ENCODE results near the gene GPC3. TPM values are rescaled to one million over a fixed set of nuclear protein-coding genes. Genes with fewer than 3 reads are reported as not detected.

GPC3 gene
- polyA plus RNA-seq, 2 of the 4 experiments (the other 2 are of a cell fraction): not detected

DNA sequence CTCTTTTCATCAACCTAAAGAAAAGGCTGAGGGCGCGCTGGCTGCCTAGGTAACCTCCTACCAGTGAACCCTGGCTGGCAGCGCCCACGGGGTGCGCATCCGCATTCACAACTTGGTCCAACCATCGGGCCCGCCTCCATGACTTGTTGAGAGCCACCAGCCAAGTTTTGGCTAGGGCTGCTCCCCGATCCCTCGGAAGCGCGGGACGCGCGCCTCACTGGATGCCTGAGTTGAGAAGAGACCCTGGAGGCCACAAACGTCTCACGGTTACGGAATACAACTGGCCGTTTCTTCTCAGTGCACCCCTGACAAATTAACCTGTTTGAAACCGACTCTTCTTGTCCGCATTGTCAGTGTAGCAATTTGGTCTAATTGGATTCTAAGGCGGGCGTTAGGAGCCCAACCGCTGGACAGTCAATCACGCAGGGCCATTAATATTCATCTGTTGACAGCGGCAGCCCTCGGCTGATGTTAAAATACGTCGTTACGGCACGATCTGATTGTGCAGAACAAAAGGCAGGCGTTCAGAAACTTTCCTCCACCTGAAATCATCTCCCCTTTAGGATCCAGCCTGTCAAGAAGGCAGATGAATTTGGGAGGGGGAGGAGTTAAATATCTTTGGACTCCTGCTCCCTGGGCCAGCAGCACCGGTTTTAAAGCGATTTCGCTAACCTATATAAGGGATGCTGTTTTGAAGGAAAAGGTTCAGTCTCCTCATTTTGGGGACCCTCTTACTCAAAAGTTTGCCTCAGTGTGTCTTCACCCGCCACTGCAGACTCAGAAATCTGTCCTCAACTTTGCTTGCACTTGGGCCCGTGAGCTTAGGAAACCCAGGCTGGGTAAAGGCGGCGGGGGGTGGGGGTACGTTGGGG lies 1.2 kb downstream of the GPC3 start:
- POLR2A ChIA-PET: no interaction called here
- CTCF ChIA-PET: interaction anchor here (0.6 kb wide), 1 partner anchor 165 kb away, joined by 3 read pairs; no protein-coding TSS in a partner anchor
- Histone ChIP-seq H3K9me3 (no peaks in the 10 kb centered on the region), H3K4me3 (no peak overlapping the region), H3K4me1 (no peaks in the 10 kb centered on the region), H3K4me2 (no peak overlapping the region), H3K27ac (no peak overlapping the region)
- ATAC-seq: no peak
- 63% methylated on average over 29 of the region's 40 CpGs for WGBS (ENCODE audit: missing lambda C conversion rate)
- no peak for DNase-seq (ENCODE audit: low read depth in 1 of 2, low spot score in 1 of 2)
- no peak for TF ChIP-seq POLR2A (IDR thresholded peaks at IDR 0.05; ENCODE audit: low read length)
- TF ChIP-seq, protein P1, sequence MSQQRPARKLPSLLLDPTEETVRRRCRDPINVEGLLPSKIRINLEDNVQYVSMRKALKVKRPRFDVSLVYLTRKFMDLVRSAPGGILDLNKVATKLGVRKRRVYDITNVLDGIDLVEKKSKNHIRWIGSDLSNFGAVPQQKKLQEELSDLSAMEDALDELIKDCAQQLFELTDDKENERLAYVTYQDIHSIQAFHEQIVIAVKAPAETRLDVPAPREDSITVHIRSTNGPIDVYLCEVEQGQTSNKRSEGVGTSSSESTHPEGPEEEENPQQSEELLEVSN (IDR thresholded peaks at IDR 0.05; ENCODE audit: borderline replicate concordance, low read depth): no peak
- TF ChIP-seq RNF2 (IDR thresholded peaks at IDR 0.05; ENCODE audit: borderline replicate concordance, low read depth): no peak
- no peak for TF ChIP-seq RAD21 (conservative IDR thresholded peaks at IDR 0.05 in 1 of 2, IDR thresholded peaks at IDR 0.05 in 1 of 2)
- no peak for TF ChIP-seq KDM5A (IDR thresholded peaks at IDR 0.05)
- TF ChIP-seq NPAS2 (CRISPR knock-in tag; IDR thresholded peaks at IDR 0.05; ENCODE audit: borderline replicate concordance): no peak
- TF ChIP-seq ZFP36 (IDR thresholded peaks at IDR 0.05; ENCODE audit: borderline replicate concordance, partially characterized antibody): no peak
- TF ChIP-seq ZC3H11A (IDR thresholded peaks at IDR 0.05): no peak
- TF ChIP-seq, protein P2, sequence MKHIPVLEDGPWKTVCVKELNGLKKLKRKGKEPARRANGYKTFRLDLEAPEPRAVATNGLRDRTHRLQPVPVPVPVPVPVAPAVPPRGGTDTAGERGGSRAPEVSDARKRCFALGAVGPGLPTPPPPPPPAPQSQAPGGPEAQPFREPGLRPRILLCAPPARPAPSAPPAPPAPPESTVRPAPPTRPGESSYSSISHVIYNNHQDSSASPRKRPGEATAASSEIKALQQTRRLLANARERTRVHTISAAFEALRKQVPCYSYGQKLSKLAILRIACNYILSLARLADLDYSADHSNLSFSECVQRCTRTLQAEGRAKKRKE (CRISPR knock-in tag; IDR thresholded peaks at IDR 0.05; ENCODE audit: low read depth): no peak
- no peak for TF ChIP-seq MAFK (IDR thresholded peaks at IDR 0.05; ENCODE audit: partially characterized antibody)
- TF ChIP-seq SREBF2 (IDR thresholded peaks at IDR 0.05): no peak
- TF ChIP-seq PHF8 (IDR thresholded peaks at IDR 0.05; ENCODE audit: borderline replicate concordance, low read depth): no peak
- TF ChIP-seq TFCP2L1 (CRISPR knock-in tag; IDR thresholded peaks at IDR 0.05): no peak
- TF ChIP-seq HDAC2 (IDR thresholded peaks at IDR 0.05): no peak
- no peak for TF ChIP-seq EP300 (IDR thresholded peaks at IDR 0.05)
- TF ChIP-seq HOXB13 (CRISPR knock-in tag; IDR thresholded peaks at IDR 0.05; ENCODE audit: low read depth): no peak
- FAIRE-seq: no peak

DNA sequence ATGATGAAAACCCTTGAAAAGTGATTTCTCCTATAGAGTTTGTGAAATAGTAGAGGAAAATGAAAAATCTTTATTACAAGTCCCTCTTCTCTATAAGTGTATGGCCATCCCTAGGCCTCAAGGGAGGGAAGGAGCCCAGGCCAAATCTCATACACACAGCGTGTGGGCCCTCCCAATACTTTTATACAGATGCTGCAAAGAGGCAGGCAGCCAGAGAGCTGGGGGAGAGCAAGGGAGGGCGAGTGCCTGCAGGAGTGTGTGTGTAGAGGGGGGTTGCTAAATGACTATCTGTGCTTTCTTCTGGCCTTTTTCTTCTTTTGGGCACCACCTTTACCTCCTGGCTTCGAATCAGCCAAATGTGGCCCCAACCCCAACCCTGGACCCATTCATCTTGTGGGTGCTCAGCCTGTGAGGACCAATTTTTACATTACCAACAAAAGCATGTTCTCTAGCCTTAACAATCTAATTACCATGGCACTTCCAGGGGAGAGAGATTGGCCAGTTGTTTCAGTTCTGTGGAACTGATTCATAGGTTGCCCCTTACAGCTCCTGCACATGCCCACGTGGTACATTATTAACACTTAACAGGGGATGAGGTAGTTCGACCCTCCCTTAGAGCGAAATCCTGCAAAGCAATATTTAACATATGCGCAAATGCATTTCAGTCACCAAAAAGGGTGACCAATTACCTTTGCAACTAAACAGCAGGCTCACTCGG lies 2.0 kb downstream of the GPC3 start:
- DNase-seq (ENCODE audit: low read depth in 1 of 2, low spot score in 1 of 2) (no peak), ATAC-seq (no peak), FAIRE-seq (no peak)
- Histone ChIP-seq H3K4me2 (no peak overlapping the region), H3K27ac (no peak overlapping the region), H3K9me3 (no peaks in the 10 kb centered on the region), H3K4me1 (no peaks in the 10 kb centered on the region), H3K4me3 (no peak overlapping the region)
- ChIA-PET POLR2A (no interaction called here), CTCF (no interaction called here)
- TF ChIP-seq RAD21 (conservative IDR thresholded peaks at IDR 0.05 in 1 of 2, IDR thresholded peaks at IDR 0.05 in 1 of 2): no peak
- no peak for TF ChIP-seq ZC3H11A (IDR thresholded peaks at IDR 0.05)
- TF ChIP-seq, protein P3, sequence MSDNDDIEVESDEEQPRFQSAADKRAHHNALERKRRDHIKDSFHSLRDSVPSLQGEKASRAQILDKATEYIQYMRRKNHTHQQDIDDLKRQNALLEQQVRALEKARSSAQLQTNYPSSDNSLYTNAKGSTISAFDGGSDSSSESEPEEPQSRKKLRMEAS (IDR thresholded peaks at IDR 0.05): no peak
- TF ChIP-seq HEYL (CRISPR knock-in tag; IDR thresholded peaks at IDR 0.05): no peak
- TF ChIP-seq ZNF302 (CRISPR knock-in tag; IDR thresholded peaks at IDR 0.05): no peak
- TF ChIP-seq FOXS1 (CRISPR knock-in tag; IDR thresholded peaks at IDR 0.05): no peak
- TF ChIP-seq MAZ (IDR thresholded peaks at IDR 0.05; ENCODE audit: borderline replicate concordance, low read depth, low read length): no peak
- TF ChIP-seq MYC (IDR thresholded peaks at IDR 0.05; ENCODE audit: borderline replicate concordance, low read length): no peak
- TF ChIP-seq FOSL2 (IDR thresholded peaks at IDR 0.05): no peak
- TF ChIP-seq FOSL2 (CRISPR knock-in tag; IDR thresholded peaks at IDR 0.05): no peak
- TF ChIP-seq EP300 (IDR thresholded peaks at IDR 0.05): no peak
- TF ChIP-seq SMC3 (IDR thresholded peaks at IDR 0.05): no peak
- no peak for TF ChIP-seq EHMT2 (IDR thresholded peaks at IDR 0.05; ENCODE audit: low read depth)
- TF ChIP-seq ESRRA (IDR thresholded peaks at IDR 0.05; ENCODE audit: borderline replicate concordance, low read length): no peak
- no peak for TF ChIP-seq KDM5A (IDR thresholded peaks at IDR 0.05)
- WGBS (ENCODE audit: missing lambda C conversion rate): 28% methylated on average over 8 of the region's 8 CpGs
